ENCODE results near the gene CD84. TPM values are rescaled to one million over a fixed set of nuclear protein-coding genes. Genes with fewer than 3 reads are reported as not detected.
A peak's percentile ranks its signal among the peaks of the same experiment; 100 is the strongest.

Gene CD84
- total RNA-seq, 2 donors from 2014 or later, result 1.3 to 3.0 TPM

GRCh38 chr1:160621633-160622413, 42.5 kb upstream of the CD84 start:
- Histone ChIP-seq H3K27me3 (no peaks in the 10 kb centered on the region), H3K9me3 (no peaks in the 10 kb centered on the region), H3K4me1 (no peaks in the 10 kb centered on the region), H3K4me3 (no peak overlapping the region), H3K27ac (no peak overlapping the region), H3K9ac (ENCODE audit: low read depth in 2 of 2, low read length in 2 of 2) (no peak overlapping the region), H3K36me3 (no peaks in the 10 kb centered on the region)
- no peak for DNase-seq
- intact Hi-C loops (cut with DNase I), result no loop called here
- TF ChIP-seq CTCF (IDR thresholded peaks at IDR 0.05), result no peak

GRCh38 chr1:160620942-160621632, 41.8 kb upstream of the CD84 start:
- no peaks in the 10 kb centered on the region for H3K9me3 ChIP-seq
- no peak overlapping the region for H3K4me3 ChIP-seq
- no peak for DNase-seq
- no peaks in the 10 kb centered on the region for H3K4me1 ChIP-seq
- H3K27me3 ChIP-seq, result no peaks in the 10 kb centered on the region
- H3K27ac ChIP-seq, result no peak overlapping the region
- no peak for TF ChIP-seq CTCF (IDR thresholded peaks at IDR 0.05)
- H3K9ac ChIP-seq (ENCODE audit: low read depth in 2 of 2, low read length in 2 of 2), result no peak overlapping the region
- no peaks in the 10 kb centered on the region for H3K36me3 ChIP-seq
- intact Hi-C loops (cut with DNase I), result no loop called here

GRCh38 chr1:160619742-160620277, 40.5 kb upstream of the CD84 start:
- no peaks in the 10 kb centered on the region for H3K36me3 ChIP-seq
- H3K4me3 ChIP-seq, result no peak overlapping the region
- no peak overlapping the region for H3K27ac ChIP-seq
- H3K27me3 ChIP-seq, result no peaks in the 10 kb centered on the region
- TF ChIP-seq CTCF (IDR thresholded peaks at IDR 0.05), result no peak
- no peak for DNase-seq
- H3K9me3 ChIP-seq, result no peaks in the 10 kb centered on the region
- intact Hi-C loops (cut with DNase I), result no loop called here
- H3K9ac ChIP-seq (ENCODE audit: low read depth in 2 of 2, low read length in 2 of 2), result no peak overlapping the region
- no peaks in the 10 kb centered on the region for H3K4me1 ChIP-seq

GRCh38 chr1:160618763-160619274, 39.5 kb upstream of the CD84 start:
- no peaks in the 10 kb centered on the region for H3K9me3 ChIP-seq
- H3K36me3 ChIP-seq, result no peaks in the 10 kb centered on the region
- peak; percentile 14 for TF ChIP-seq CTCF (IDR thresholded peaks at IDR 0.05)
- no peak overlapping the region for H3K4me3 ChIP-seq
- DNase-seq, result no peak
- no peak overlapping the region for H3K9ac ChIP-seq (ENCODE audit: low read depth in 2 of 2, low read length in 2 of 2)
- no peak overlapping the region for H3K27ac ChIP-seq
- no peaks in the 10 kb centered on the region for H3K27me3 ChIP-seq
- intact Hi-C loops (cut with DNase I), result no loop called here
- no peaks in the 10 kb centered on the region for H3K4me1 ChIP-seq

- Histone ChIP-seq H3K27me3 (no peaks in the 10 kb centered on the region), H3K4me3 (no peak overlapping the region), H3K9ac (ENCODE audit: low read depth in 2 of 2, low read length in 2 of 2) (no peak overlapping the region), H3K4me1 (no peaks in the 10 kb centered on the region), H3K9me3 (no peaks in the 10 kb centered on the region), H3K36me3 (no peaks in the 10 kb centered on the region), H3K27ac (no peak overlapping the region)
- no peak for DNase-seq
- TF ChIP-seq CTCF (IDR thresholded peaks at IDR 0.05), result no peak
- intact Hi-C loops (cut with DNase I), result no loop called here
Measured at GRCh38 chr1:160618327-160618726, 39.0 kb upstream of the CD84 start.
